ENCODE results near the gene DPP7.
"Not testable (repeated sequence)": the region's sequence is repeated elsewhere in the genome, so short reads cannot be mapped to it uniquely, and the experiment has no call there.

Gene DPP7

DNA sequence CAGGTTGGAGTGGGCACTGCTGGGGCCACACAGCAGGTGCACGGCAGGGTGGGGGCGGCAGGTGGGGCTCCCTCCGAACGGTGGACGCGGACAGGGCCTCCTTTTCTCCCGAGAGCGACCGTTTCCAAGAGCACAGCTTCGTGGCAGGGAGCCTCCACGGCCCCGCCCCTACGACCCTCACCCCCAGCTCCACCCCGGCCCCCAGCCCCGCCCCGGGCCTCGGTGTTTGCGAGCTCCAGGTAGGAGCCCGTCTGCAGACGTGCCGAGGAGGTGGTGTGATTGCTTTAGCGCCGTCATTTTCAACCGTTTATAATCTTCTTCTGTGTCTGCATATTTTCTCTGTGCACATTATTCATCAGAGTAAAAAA is 33.2 kb upstream of the DPP7 start:
- no peak for DNase-seq

DNA sequence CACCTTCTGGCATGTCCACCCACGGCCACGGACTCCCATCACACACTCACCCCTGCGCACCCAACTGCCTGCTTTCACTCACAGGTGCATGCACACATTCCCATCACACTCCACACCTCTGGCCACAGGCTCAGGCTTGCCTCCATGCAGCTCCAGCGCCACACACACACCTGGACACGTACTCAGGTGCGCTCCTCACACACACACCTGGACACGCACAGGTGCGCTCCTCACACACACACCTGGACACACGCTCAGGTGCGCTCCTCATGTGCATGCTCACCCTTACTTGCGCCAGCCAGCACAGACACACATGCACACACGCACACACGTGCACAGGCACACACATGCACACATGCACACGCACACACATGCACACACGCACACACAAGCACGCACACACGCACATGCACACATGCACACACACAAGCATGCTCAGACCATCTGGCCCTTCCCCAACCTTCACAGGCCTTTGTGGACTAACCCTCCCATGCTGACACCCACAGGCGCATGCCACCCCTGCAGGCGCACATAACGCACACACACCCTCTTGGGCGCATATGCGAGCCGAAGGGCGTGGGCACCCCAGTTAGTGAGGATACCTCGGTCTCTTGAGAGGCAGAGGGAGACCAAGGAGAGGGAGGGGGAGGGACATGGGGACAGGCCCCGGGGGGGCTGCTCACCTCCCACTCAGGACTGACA is 32.7 kb upstream of the DPP7 start:
- DNase-seq = no peak

DNA sequence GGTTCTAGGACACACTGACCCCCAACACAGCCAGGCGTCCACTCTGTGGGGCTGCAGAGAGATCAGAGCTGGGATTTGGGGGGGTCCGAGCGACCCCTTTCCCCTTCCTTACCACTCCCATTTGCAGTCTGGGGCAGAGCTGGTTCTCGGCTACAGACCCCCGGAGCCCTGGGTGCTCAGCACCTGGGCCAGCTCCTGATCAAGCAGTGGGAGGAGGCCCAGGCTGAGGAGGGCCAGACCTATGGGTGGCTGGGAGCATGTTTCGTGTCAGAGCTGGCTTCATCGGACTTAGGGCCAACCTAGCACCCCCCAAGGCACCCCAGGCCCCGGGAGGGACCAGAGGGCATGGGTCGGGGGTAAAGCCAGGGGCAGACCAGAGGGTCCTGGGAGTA is 32.0 kb upstream of the DPP7 start:
- no peak for DNase-seq

DNA sequence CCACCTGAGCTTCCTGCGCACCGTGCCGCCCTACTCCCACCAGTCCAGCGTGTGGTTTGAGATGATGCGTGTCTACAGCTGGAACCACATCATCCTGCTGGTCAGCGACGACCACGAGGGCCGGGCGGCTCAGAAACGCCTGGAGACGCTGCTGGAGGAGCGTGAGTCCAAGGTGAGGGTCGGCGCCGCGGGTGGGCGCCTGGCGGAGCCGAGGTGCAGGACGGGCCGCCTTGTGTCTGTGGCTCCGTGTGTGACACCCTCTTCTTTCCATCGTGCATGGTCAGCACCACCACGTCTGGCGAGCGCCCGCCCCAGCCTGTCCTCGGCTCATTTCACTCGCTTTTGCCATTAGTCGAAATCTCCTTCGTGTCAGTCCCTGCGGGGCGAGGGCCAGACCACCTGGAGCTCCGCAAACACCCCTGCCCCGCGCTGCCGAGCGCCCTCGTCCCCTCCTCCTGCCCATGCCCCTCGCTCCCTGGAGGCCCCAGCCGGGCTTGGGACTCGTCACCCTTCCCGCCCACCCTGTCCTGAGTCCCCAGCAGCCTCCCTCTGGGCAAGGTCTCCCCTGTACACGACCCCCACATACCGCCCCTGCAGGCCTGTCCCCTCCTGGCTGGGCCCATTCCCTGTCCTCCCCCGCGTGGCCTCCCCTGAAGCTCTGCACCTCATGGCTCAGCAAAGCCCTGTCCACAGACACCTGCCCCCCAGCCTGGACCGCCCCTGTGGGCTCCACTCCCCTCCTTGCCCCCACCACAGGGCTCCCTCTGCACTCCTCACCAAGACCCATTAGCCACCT is 31.4 kb upstream of the DPP7 start:
- no peak for DNase-seq

DNA sequence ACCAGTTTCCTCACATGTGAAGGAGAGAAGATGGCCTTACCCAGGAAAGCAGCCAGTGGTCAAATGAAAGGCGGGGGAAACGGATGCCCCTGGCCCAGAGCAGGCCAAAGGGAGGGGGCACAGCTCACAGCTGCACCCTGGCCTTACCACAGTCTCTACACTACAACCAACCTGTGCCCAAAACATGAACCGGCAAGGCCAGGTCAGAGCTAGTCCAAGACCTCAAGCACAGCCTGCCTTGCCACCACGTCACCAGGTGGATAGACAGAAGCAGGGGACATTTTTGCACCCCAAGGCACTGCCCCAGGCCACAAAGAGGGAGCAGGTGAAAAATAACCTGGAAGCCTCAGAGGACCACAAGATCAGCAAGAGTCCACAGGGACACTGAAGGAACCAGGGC is 28.9 kb upstream of the DPP7 start:
- no peak for DNase-seq

DNA sequence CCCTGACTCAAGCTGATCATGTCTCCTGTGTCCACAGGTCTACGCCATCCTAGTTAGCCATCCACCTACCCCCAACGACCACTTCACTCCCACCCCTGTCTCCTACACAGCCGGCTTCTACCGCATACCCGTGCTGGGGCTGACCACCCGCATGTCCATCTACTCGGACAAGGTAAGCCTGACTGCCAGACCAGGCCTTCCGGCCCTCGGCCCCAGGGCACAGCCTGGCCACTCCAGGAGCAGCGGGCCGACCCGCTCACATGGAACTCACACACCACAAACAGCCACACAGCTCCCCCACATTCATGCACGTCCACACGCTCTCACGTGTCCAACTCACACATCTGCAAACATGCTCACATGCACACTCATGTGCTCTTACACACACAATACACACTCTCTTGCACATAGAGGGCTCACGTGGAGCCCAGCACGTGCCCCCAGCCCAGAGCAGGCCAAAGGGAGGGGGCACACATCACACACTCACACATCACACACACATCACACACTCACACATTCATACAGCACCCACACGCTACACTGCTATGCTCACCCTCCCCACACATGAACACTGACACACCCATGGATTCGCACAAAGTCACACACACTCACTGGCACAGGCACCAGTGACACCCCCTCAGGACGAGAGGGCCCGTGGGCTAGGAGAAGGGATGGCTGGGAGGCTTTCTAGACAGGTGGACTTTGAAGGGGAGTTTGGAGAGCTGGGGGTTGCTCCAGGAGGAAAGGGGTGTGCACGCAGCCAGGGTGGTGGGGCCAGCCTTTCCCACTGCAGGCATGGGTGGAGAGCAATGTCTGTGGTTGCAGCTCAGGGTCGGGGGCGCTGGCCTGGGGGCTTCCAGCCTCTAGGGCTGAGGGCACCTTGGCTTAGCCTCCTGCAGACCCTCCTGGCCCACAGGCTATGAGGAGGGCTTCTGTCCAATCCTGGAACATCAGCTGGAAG is 27.7 kb upstream of the DPP7 start:
- no peak for DNase-seq

DNA sequence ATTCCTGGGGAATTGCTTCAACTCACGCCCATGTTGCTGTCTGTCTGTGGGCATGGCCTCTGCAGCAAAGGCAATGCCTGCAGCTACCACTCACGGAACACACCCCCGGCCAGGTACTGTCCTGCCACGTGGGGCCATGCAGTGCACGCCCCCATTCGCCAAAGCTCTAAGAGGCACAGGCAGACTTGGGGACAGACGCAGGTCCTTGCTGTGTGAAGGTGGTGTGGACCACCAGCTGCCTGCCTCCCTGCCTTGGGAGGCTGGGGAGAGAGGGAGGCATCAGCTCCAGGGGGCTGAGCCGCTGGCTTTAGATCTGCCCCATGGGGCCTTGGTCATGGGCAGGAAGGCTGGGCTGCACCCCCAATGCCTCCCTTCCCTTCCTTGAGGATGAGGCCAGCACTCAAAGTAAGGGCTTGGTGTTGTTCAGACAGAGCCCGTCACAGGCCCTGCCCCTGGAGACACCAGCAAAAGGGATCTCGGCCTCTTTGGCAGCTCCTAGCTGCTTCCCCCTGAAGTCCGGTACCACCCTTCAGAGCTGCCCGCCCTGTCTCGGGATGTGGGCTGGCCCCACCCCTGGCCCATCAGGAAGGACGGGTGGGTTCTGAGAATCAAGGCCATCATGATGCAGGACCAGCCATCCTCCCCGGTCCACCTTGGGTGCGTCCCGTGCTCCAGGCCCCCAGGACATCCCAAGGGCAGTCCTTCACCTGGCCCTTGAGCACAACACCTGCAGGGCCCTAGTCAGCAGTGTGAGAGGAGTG is 26.7 kb upstream of the DPP7 start:
- DNase-seq = no peak

DNA sequence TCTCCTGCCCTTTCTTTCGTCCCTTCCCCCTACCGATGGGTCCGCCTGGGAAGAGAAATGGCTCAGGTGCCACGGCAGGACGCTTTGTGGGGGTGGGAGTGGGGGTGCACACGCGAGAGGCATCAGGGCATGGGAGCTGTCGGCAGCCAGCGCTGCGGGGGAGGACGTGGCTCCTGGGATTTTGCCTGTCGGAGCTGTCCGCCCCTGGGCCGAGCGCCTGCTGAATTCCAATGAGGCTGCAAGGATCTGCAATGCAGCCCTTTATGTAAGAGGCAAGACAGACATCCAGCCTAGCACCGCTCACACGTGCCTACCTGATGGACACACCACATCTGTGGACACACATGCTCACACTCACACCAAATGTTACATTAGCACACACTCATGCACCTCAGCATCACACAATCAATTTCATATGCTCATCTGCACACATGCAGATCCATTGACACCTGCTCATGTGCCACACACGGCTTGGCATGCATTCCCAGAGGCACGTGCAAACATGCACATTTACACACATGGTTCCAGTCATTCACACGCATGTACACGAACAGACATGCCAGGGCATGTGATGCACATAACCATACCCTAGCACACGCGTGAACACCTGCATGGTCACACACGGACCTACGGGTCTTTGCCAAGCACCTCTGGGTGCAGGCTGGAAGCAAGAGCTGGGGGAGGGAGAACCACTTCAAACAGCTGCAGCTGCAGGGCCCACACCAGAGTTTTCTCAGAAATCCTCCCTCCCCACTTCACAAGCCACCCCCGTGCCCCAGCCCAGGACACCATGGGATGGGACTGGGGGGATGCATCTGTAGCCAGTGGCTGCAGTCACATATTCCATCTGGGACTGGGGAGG is 25.8 kb upstream of the DPP7 start:
- peak in 1 of 14 donors; percentile 41 for DNase-seq

DNA sequence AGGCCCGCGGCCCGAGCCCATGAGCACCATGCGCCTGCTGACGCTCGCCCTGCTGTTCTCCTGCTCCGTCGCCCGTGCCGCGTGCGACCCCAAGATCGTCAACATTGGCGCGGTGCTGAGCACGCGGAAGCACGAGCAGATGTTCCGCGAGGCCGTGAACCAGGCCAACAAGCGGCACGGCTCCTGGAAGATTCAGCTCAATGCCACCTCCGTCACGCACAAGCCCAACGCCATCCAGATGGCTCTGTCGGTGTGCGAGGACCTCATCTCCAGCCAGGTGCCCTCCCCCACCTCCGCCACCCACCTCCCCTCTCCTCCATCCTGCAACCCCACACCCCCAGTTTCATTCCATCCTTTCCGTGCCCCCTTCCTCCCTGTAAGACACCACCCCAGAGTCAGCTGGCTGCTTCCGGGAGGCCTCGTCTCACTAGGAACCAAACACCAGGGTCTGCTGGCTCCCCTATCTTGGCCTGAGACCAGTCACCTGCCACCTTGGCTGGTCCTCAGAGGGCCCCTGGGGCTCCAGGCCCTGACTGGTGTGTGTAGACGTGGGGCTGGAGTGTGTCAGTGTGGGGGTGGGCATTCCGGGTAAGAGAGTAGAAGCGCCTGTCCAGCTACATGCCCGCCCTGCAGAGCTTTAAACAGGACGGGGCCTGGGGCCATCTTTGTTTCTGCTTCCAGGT is 25.1 kb upstream of the DPP7 start:
- DNase-seq = peak in 1 of 14 donors; percentile 53

GRCh38 chr9:137138722-137139467 is 24.4 kb upstream of the DPP7 start, which contains the start of gene GRIN1:
GRIN1 (plus strand) TSS chr9:137139154; CDS start chr9:137139487, 333 bp downstream.
- peak in 1 of 14 donors; percentile 74 for DNase-seq

GRCh38 chr9:137138058-137138721 is 23.7 kb upstream of the DPP7 start:
- peak in 1 of 14 donors; percentile 84 for DNase-seq

GRCh38 chr9:137136881-137137607 is 22.5 kb upstream of the DPP7 start:
- DNase-seq = no peak

- DNase-seq = peak in 1 of 14 donors; percentile 71
These were observed 21.8 kb upstream of the DPP7 start for GRCh38 chr9:137136261-137136880.

DNA sequence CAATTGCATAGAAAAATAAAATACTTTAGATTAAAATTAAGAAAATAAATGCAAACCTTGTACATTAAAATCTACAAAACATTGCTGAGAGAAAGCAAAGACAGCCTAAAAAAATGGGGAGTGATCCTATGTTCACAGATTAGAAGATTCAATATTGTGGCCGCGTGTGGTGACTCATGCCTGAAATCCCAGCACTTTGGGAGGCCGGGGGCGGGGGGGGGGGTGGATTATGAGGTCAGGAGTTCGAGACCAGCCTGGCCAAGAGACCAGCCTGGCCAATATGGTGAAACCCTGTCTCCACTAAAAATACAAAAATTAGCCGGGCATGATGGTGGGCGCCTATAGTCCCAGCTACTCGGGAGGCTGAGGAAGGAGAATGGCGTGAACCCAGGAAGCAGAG is 20.6 kb upstream of the DPP7 start:
- not testable (repeated sequence) for DNase-seq

DNA sequence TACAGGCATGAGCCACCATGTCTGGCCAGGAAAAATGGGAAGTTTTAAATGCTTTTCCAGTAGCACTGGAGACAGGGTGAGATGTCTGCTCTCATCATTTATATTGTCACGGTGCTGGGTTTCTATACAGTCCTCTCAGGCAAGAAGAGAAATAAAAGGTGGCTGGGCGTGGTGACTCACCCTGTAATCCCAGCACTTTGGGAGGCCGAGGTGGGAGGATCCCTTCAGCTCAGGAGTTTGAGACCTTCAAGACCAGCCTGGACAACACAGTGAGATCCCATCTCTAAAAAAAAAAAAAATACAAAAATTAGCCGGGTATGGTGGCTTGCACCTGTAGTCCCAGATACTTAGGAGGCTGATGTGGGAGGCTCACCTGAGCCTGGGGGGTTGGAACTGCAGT is 19.7 kb upstream of the DPP7 start:
- DNase-seq = no peak

GRCh38 chr9:137130176-137130755 is 15.7 kb upstream of the DPP7 start:
- no peak for DNase-seq

DNA sequence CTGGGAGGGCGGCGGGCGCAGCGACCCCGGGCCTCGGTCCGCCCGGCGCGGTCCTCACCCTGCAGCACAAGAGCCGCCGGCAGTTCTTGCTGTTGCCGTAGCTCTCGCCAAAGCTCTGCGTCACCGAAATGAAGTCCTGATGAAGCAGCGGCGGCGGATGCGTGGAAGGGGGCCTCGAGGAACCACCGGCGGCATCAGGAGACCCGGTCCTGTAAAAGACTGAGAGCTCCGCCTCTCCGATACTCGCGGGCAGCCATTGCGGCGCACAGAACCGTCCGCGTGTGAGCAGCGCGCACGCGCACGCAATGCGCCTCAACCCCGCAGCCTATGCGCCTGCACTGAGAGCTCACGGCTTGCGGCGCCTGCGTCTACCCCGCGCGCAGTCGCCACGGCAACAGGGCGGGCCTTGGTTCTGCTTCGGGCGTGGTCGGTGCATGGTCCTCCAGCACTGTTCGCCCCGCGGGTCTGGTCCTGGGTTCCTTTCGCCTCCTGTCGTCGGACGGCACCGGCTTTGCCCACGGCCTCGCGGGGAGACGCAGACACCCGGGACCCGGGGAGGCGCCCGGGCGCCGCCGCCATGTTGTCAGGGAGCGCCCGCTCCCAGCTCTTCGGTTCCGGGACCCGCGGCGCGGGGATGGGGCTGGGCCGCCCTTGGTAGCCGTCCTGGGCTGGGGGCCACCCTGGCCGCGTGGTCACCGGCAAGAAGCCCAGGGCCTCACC is 15.1 kb upstream of the DPP7 start:
- DNase-seq = peak; percentile 12 to 91 (median 68)

Data from C1 segment of cervical spinal cord (tissue), 14 donors.